SK-N-SH (cell line): ENCODE measurements around the gene KRT28. TPM values are rescaled to one million over a fixed set of nuclear protein-coding genes. Genes with fewer than 3 reads are reported as not detected.

Source experiments
- CTCF ChIA-PET: fragments of 300-600, 350-600 bp; formaldehyde crosslinking; extraction: SDS; loops from one replicate; lab custom pipeline; 2021; lab: Yijun Ruan, JAX
- POLR2A ChIA-PET: fragments of 350-600 bp; sonication (Branson Sonifier 250); formaldehyde crosslinking; extraction: SDS; loops from one replicate; lab custom pipeline; 2020; ENCODE audit warnings: antibody characterized with exemption, inconsistent platforms; lab: Yijun Ruan, JAX
- DNase-seq: peaks from one replicate; pipeline ENCODE4 v3.0.0; 2012
- H2AFZ ChIP-seq: fragments of 200-600 bp; sonication (generic); 2 replicates; pipeline ENCODE4 v1.8.1; 2016; ENCODE audit warnings: antibody characterized with exemption, mild to moderate bottlenecking, low read depth
- H3F3A ChIP-seq: fragments of 200-600 bp; sonication (generic); replicated peaks from 2 replicates; pipeline ENCODE3; 2016; ENCODE audit warnings: antibody characterized with exemption, mild to moderate bottlenecking; ENCODE audit not compliant: insufficient read depth
- H3K27ac ChIP-seq, 2 experiments: fragments of 200-500 bp in 1 of 2; fragments of 200-600 bp in 1 of 2; sonication (Bioruptor generic) in 1 of 2; sonication (generic), shearing (Covaris generic) in 1 of 2; 2 replicates each; pipeline versions ENCODE4 v1.5.1 to v1.6.1; 2014 to 2016; ENCODE audit warnings: low read depth in 2 of 2, inconsistent platforms in 1 of 2, low read length in 1 of 2, mild to moderate bottlenecking in 1 of 2, mixed read lengths in 1 of 2
- H3K27me3 ChIP-seq: fragments of 200-600 bp; sonication (generic), shearing (Covaris generic); 2 replicates; pipeline ENCODE4 v1.6.1; 2016; ENCODE audit warnings: mixed run types; ENCODE audit not compliant: insufficient read depth
- H3K36me3 ChIP-seq, 2 experiments: fragments of 200-500 bp in 1 of 2; fragments of 200-600 bp in 1 of 2; sonication (Bioruptor generic) in 1 of 2; sonication (generic) in 1 of 2; replicated peaks in 1 of 2; 2 replicates each; pipeline versions ENCODE3 to v1.5.1; 2014 to 2016; ENCODE audit warnings: low read length in 1 of 2, mild to moderate bottlenecking in 1 of 2; ENCODE audit not compliant: insufficient read depth in 2 of 2, control insufficient read depth in 1 of 2
- H3K4me1 ChIP-seq, 2 experiments: fragments of 200-500 bp in 1 of 2; fragments of 200-600 bp in 1 of 2; sonication (Bioruptor generic) in 1 of 2; sonication (generic), shearing (Covaris generic) in 1 of 2; 2 replicates each; pipeline versions ENCODE4 v1.5.1 to v1.6.1; 2014 to 2016; ENCODE audit warnings: low read depth in 1 of 2, low read length in 1 of 2, mixed run types in 1 of 2; ENCODE audit not compliant: insufficient read depth in 2 of 2, control insufficient read depth in 1 of 2
- H3K4me2 ChIP-seq: fragments of 200-600 bp; sonication (generic), shearing (Covaris generic); 2 replicates; pipeline ENCODE4 v1.6.1; 2017; ENCODE audit warnings: mixed run types
- H3K4me3 ChIP-seq, 2 experiments: fragments of 200-500 bp in 1 of 2; fragments of 200-600 bp in 1 of 2; sonication (Bioruptor generic) in 1 of 2; sonication (generic), shearing (Covaris generic) in 1 of 2; 2 replicates each; pipeline versions ENCODE4 v1.5.1 to v1.8.1; 2014 to 2016; ENCODE audit warnings: low read depth in 2 of 2, inconsistent platforms in 1 of 2, low read length in 1 of 2, mild to moderate bottlenecking in 1 of 2, mixed read lengths in 1 of 2, moderate library complexity in 1 of 2
- H3K79me2 ChIP-seq: fragments of 200-600 bp; sonication (generic); 2 replicates; pipeline ENCODE4 v1.8.1; 2017; ENCODE audit warnings: mild to moderate bottlenecking; ENCODE audit not compliant: insufficient read depth
- H3K9ac ChIP-seq: fragments of 200-600 bp; sonication (generic); 2 replicates; pipeline ENCODE4 v1.6.1; 2017; ENCODE audit warnings: mixed run types
- H3K9me2 ChIP-seq: fragments of 200-600 bp; sonication (generic); 2 replicates; pipeline ENCODE4 v1.6.1; 2017; ENCODE audit warnings: mixed run types
- H3K9me3 ChIP-seq: fragments of 200-600 bp; sonication (generic); 2 replicates; pipeline ENCODE4 v1.6.1; 2017; ENCODE audit warnings: mixed run types, mild to moderate bottlenecking, moderate library complexity
- H4K20me1 ChIP-seq: fragments of 200-600 bp; sonication (generic); 2 replicates; pipeline ENCODE4 v1.6.1; 2017; ENCODE audit warnings: mild to moderate bottlenecking, mixed run types; ENCODE audit not compliant: insufficient read depth
- ELF1 ChIP-seq: IDR thresholded peaks from 2 replicates; pipeline ENCODE4 v1.4.0; 2012
- EZH2phosphoT487 ChIP-seq: fragments of 200-600 bp; sonication (generic); IDR thresholded peaks from 2 replicates; pipeline ENCODE4 v1.6.1; 2017; ENCODE audit warnings: low read depth, mixed run types, mild to moderate bottlenecking, antibody characterized with exemption, moderate library complexity, borderline replicate concordance
- FOXJ3 ChIP-seq: sonication (generic); formaldehyde crosslinking; IDR thresholded peaks from 2 replicates; pipeline ENCODE4 v1.5.1; 2020; ENCODE audit warnings: mild to moderate bottlenecking, missing genetic modification reagents
- GABPA ChIP-seq: IDR thresholded peaks from 2 replicates; pipeline ENCODE4 v1.4.0; 2012; ENCODE audit warnings: low read depth, mild to moderate bottlenecking
- MEF2A ChIP-seq: IDR thresholded peaks from 2 replicates; pipeline ENCODE4 v1.4.0; 2012; ENCODE audit warnings: low read depth, borderline replicate concordance
- POLR2AphosphoS5 ChIP-seq: IDR thresholded peaks from 2 replicates; pipeline ENCODE4 v1.6.1; 2012; ENCODE audit warnings: low read depth, low read length
- RAD21 ChIP-seq: IDR thresholded peaks from 2 replicates; pipeline ENCODE4 v1.6.1; 2012; ENCODE audit warnings: mild to moderate bottlenecking, low read length
- RCOR1 ChIP-seq: fragments of 150-350 bp; IDR thresholded peaks from 2 replicates; pipeline ENCODE4 v1.6.1; 2017; ENCODE audit warnings: antibody characterized with exemption, low read length
- RFX5 ChIP-seq: IDR thresholded peaks from 2 replicates; pipeline ENCODE4 v1.6.1; 2012; ENCODE audit warnings: mild to moderate bottlenecking, improper control_type of control experiment, low read length
- RXRA ChIP-seq: IDR thresholded peaks from 2 replicates; pipeline ENCODE4 v1.4.0; 2012; ENCODE audit warnings: low read depth, mild to moderate bottlenecking, borderline replicate concordance
- SIN3A ChIP-seq: IDR thresholded peaks from 2 replicates; pipeline ENCODE4 v1.6.1; 2012; ENCODE audit warnings: low read depth, mild to moderate bottlenecking, low read length, moderate library complexity, borderline replicate concordance
- SMC3 ChIP-seq: IDR thresholded peaks from 2 replicates; pipeline ENCODE4 v1.6.1; 2012; ENCODE audit warnings: low read depth, low read length, improper control_type of control experiment
- TCF12 ChIP-seq: IDR thresholded peaks from 2 replicates; pipeline ENCODE4 v1.4.0; 2012
- YY1 ChIP-seq: IDR thresholded peaks from 2 replicates; pipeline ENCODE4 v1.4.0; 2012; ENCODE audit warnings: low read depth, mild to moderate bottlenecking
- WGBS: methylation state at CpG from one replicate; pipeline ENCODE4 v1.1.6; 2017; ENCODE audit warnings: low lambda C conversion rate; 5-methylcytosine and 5-hydroxymethylcytosine counted together
- polyA plus RNA-seq, 3 experiments: library from polyadenylated mRNA; depleted of rRNA; stranded (reverse); fragments of >200 nt; gene quantifications; 2 replicates each; pipeline ENCODE4 v1.2.3, GENCODE V29; 2012
- TF ChIP-seq, protein P1 (sequence below): fragments of 150-350 bp; IDR thresholded peaks from 2 replicates; pipeline ENCODE4 v1.6.1; 2017; ENCODE audit warnings: antibody characterized with exemption, low read length, low read depth, borderline replicate concordance
- TF ChIP-seq, protein P2 (sequence below): IDR thresholded peaks from 2 replicates; pipeline ENCODE4 v1.4.0; 2012; ENCODE audit warnings: low read depth
- TF ChIP-seq, protein P3 (sequence below): fragments of 150-350 bp; IDR thresholded peaks from 2 replicates; pipeline ENCODE4 v1.6.1; 2016; ENCODE audit warnings: mild to moderate bottlenecking, low read depth, low read length
- TF ChIP-seq, protein P4 (sequence below): IDR thresholded peaks from 2 replicates; pipeline ENCODE4 v1.4.0; 2012; ENCODE audit warnings: low read depth, borderline replicate concordance

Gene KRT28
- polyA plus RNA-seq, 1 of the 3 experiments (the other 2 are of a cell fraction) = not detected

DNA sequence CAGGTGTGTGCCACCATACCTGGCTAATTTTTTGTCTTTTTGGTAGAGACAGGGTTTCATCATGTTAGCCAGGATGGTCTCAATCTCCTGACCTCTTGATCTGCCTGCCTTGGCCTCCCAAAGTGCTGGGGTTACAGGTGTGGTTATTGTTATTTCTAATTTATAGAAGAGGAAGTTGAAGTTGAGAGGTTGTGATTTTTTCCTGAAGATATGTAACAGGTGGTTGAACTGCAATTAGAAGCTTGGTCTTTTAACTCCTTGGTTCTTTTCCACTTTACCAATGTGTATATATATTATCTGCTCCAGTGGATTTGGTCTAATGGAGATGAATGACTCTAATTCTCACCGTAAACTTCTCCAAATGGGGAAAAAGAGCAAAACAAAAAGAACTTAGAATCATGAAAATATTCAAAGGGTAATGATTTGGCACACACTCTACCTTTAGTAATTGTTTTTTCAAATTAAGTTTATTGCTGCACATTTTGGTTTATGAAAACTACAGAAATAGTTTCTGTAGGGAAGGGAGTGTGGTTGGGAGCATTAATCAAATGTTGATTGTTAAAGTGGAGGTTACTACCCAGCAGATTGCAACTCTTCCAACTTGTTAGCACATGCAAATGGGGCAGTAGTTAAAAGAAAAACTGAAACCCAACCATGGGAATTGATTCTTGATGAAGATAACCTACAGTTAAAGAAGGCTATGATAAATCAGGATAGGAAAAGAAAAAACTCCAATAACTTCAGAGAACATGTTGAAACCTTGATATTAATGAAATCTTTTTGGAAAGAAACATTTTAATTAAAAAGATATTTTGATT, 24.5 kb upstream of the KRT28 start:
- Histone ChIP-seq H4K20me1 (no peaks in the 10 kb centered on the region), H3K4me2 (no peak overlapping the region), H3K9me2 (no peaks in the 10 kb centered on the region), H3K9me3 (no peaks in the 10 kb centered on the region), H3K9ac (no peak overlapping the region), H3K79me2 (no peaks in the 10 kb centered on the region; the same call in 1 of the 2 replicates), H3K27ac (no peak overlapping the region), H3K4me3 (no peak overlapping the region), H3K36me3 (no peaks in the 10 kb centered on the region), H2AFZ (no peak overlapping the region), H3F3A (peaks cover 16% of the 10 kb centered on the region), H3K27me3 (no peaks in the 10 kb centered on the region), H3K4me1 (no peaks in the 10 kb centered on the region)
- 94% methylated on average over 1 of the region's 1 CpG for WGBS
- TF ChIP-seq YY1 = no peak
- no peak for TF ChIP-seq ELF1
- TF ChIP-seq, protein P1, sequence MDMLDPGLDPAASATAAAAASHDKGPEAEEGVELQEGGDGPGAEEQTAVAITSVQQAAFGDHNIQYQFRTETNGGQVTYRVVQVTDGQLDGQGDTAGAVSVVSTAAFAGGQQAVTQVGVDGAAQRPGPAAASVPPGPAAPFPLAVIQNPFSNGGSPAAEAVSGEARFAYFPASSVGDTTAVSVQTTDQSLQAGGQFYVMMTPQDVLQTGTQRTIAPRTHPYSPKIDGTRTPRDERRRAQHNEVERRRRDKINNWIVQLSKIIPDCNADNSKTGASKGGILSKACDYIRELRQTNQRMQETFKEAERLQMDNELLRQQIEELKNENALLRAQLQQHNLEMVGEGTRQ = no peak
- no peak for TF ChIP-seq SIN3A
- TF ChIP-seq RFX5 = no peak
- no peak for TF ChIP-seq RCOR1
- ChIA-PET POLR2A (no interaction called here), CTCF (interaction anchor here (0.8 kb wide), 1 partner anchor 498 kb away, joined by 3 read pairs; no protein-coding TSS in a partner anchor)
- no peak for DNase-seq

DNA sequence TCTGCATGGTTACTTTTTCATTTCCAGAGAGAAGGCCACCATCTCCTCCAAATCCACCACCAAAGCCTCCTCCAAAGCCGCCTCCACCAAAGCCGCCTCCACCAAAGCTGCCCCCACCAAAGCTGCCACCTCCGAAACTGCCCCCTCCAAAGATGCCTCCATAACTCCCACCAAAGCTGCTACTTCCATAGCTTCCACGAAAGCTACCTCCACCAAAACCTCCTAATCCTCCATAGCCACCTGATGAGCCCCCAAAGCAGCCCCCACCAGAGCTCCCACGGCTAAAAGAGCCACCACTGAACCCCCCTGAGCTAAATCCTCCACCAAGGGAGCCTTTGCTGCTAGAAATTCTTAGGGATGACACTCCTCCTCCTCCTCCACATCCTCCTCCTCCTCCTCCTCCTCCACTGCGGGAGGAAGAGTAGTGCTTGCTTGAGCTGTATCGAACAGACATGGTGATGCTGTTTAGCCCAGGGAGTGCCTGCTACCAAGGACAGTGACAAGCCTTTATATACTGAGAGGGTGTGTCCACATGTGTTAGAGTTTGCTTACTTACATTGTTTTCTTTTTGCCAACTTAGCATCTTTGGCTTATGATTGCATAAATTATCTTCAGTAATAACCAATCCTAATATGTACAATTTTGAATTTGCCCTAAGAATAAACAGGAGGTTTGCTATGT, 22.5 kb upstream of the KRT28 start, which contains the start of gene KRT10:
Gene KRT10 (minus strand): TSS at position 483 of the 681 bp plus-strand sequence. CDS start 29 bp downstream, at position 454.
- Histone ChIP-seq H3K9me3 (no peaks in the 10 kb centered on the region), H4K20me1 (no peaks in the 10 kb centered on the region), H3K4me1 (no peaks in the 10 kb centered on the region; a peak in 1 of 4 replicates), H3F3A (peaks cover 30% of the 10 kb centered on the region), H3K9me2 (no peaks in the 10 kb centered on the region), H3K4me3 (no peak within 1 kb of the TSS), H2AFZ (no peak within 1 kb of the TSS), H3K27me3 (no peaks in the 10 kb centered on the region), H3K36me3 (peaks cover 7% of the 10 kb centered on the region in 2 experiments), H3K4me2 (no peak within 1 kb of the TSS), H3K27ac (no peak within 1 kb of the TSS), H3K9ac (no peak within 1 kb of the TSS), H3K79me2 (no peaks in the 10 kb centered on the region; the same call in none of the 2 replicates)
- 77% methylated on average over 7 of the region's 7 CpGs for WGBS
- ChIA-PET CTCF (interaction anchor here (1.0 to 1.2 kb wide), 2 partner anchors 18 to 840 kb away, joined by 3 to 4 read pairs; no protein-coding TSS in a partner anchor), POLR2A (no interaction called here)
- TF ChIP-seq, protein P2, sequence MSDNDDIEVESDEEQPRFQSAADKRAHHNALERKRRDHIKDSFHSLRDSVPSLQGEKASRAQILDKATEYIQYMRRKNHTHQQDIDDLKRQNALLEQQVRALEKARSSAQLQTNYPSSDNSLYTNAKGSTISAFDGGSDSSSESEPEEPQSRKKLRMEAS = no peak
- TF ChIP-seq MEF2A (no peak), EZH2phosphoT487 (no peak), SMC3 (no peak), TCF12 (no peak), RXRA (no peak), RAD21 (no peak), POLR2AphosphoS5 (no peak), GABPA (no peak), FOXJ3 (no peak)
- TF ChIP-seq, protein P3, sequence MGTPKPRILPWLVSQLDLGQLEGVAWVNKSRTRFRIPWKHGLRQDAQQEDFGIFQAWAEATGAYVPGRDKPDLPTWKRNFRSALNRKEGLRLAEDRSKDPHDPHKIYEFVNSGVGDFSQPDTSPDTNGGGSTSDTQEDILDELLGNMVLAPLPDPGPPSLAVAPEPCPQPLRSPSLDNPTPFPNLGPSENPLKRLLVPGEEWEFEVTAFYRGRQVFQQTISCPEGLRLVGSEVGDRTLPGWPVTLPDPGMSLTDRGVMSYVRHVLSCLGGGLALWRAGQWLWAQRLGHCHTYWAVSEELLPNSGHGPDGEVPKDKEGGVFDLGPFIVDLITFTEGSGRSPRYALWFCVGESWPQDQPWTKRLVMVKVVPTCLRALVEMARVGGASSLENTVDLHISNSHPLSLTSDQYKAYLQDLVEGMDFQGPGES = no peak
- TF ChIP-seq, protein P4, sequence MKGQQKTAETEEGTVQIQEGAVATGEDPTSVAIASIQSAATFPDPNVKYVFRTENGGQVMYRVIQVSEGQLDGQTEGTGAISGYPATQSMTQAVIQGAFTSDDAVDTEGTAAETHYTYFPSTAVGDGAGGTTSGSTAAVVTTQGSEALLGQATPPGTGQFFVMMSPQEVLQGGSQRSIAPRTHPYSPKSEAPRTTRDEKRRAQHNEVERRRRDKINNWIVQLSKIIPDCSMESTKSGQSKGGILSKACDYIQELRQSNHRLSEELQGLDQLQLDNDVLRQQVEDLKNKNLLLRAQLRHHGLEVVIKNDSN = no peak
- no peak for DNase-seq
